Measurements from ENCODE around the gene IL1RL2. TPM values are rescaled to one million over a fixed set of nuclear protein-coding genes. Genes with fewer than 3 reads are reported as not detected.

The IL1RL2 gene
- total and polyA plus RNA-seq, 2 of the 4 experiments (the other 2 are of a cell fraction), result 0.09 to 0.36 TPM

GRCh38 chr2:102240640-102241370 is 54.0 kb downstream of the IL1RL2 start:
- Histone ChIP-seq H3K27me3 (ENCODE audit: control insufficient read depth, insufficient read depth, low read length) (no peaks in the 10 kb centered on the region), H3K4me2 (ENCODE audit: low read depth, low read length) (no peak overlapping the region), H3K27ac (ENCODE audit: insufficient read depth, low read length) (peak overlapping the region; percentile 36; the same call in 1 of the 2 replicates), H4K8ac (ENCODE audit: low read depth in 2 of 2, low read length in 2 of 2) (peak overlapping the region; percentile 28 to 85; a peak in 3 of 4 replicates), H2BK20ac (ENCODE audit: low read depth, low read length) (peak overlapping the region; percentile 65), H4K91ac (ENCODE audit: insufficient read depth, low read depth, low read length) (peak overlapping the region; percentile 37; the same call in 1 of the 2 replicates), H3K23ac (ENCODE audit: low read depth, low read length) (0 out of 2 replicates have a peak overlapping the region, but pooled peaks have one; percentile 6), H3K9me1 (ENCODE audit: insufficient read depth, low read length) (peaks cover 15% of the 10 kb centered on the region), H3K4me3 (ENCODE audit: insufficient read depth, low read depth, low read length) (no peak overlapping the region), H3K4ac (ENCODE audit: low read depth, low read length) (peak overlapping the region; percentile 42; the same call in 1 of the 2 replicates), H3K9me3 (ENCODE audit: control insufficient read depth, insufficient read depth, low read length) (no peaks in the 10 kb centered on the region), H2AK5ac (ENCODE audit: low read depth, low read length) (peak overlapping the region; percentile 66), H3K4me1 (ENCODE audit: control insufficient read depth, insufficient read depth, low read length) (peaks cover 8% of the 10 kb centered on the region), H4K20me1 (ENCODE audit: insufficient read depth, low read length) (no peaks in the 10 kb centered on the region), H3K36me3 (ENCODE audit: control insufficient read depth, insufficient read depth, low read length) (no peaks in the 10 kb centered on the region), H2BK15ac (ENCODE audit: low read depth, low read length) (peak overlapping the region; percentile 45; the same call in 1 of the 3 replicates), H3K56ac (ENCODE audit: extremely low read depth, insufficient read depth, low read length) (peak overlapping the region; percentile 15; the same call in 1 of the 2 replicates), H2AK9ac (replicated peaks; ENCODE audit: low read depth, low read length, poor library complexity) (peak overlapping the region; percentile 1), H3K79me1 (ENCODE audit: low read depth in 1 of 2, low read length in 2 of 2) (no peaks in the 10 kb centered on the region), H2BK5ac (ENCODE audit: low read depth, low read length, poor library complexity, severe bottlenecking) (no peak overlapping the region), H4K5ac (ENCODE audit: low read depth, low read length) (peak overlapping the region; percentile 43; the same call in 1 of the 2 replicates), H3K18ac (ENCODE audit: low read depth, low read length) (peak overlapping the region; percentile 25), H3K14ac (replicated peaks; ENCODE audit: low read depth, low read length) (peak overlapping the region; percentile 20), H2AFZ (replicated peaks; ENCODE audit: low read length, poor library complexity) (peak overlapping the region; percentile 70), H2BK120ac (ENCODE audit: low read depth, low read length) (peak overlapping the region; percentile 66), H3K9ac (ENCODE audit: low read depth, low read length) (no peak overlapping the region)
- no TSS peak for BruUV-seq (replicated peaks)
- ChIA-PET CTCF (interaction anchor here (0.6 to 3.3 kb wide), 39 partner anchors 8 to 357 kb away, joined by 3 to 26 read pairs (median 4); partner anchors contain the start of gene IL1R1), POLR2A (ENCODE audit: unreplicated experiment) (interaction anchor here (1.4 kb wide), 1 partner anchor 99 kb away, joined by 6 read pairs; the partner anchor contains the start of gene IL1R1)
- intact Hi-C loops (cut with micrococcal nuclease), result loop anchor here (1.0 to 2.0 kb wide), 5 partner anchors 56 to 356 kb away; partner anchors contain the start of gene IL18R1
- no CpG with 5 or more reads among the region's 22 CpGs for WGBS, 2 experiments (ENCODE audit: extremely low coverage in 2 of 2, insufficient read length in 1 of 2)
- ATAC-seq (ENCODE audit: low read depth), result peak; percentile 96
- peak; percentile 97 for DNase-seq
- dilution Hi-C loops (cut with HindIII; ENCODE audit: low sequenced_read_pairs, unreplicated experiment), result no loop called here
- in situ Hi-C loops (cut with MboI; ENCODE audit: low sequenced_read_pairs), result loop anchor here (5.0 to 10.0 kb wide), 2 partner anchors 201 to 356 kb away; no protein-coding TSS in a partner anchor
- TF ChIP-seq SMC3 (IDR thresholded peaks at IDR 0.05; ENCODE audit: low read depth, low read length), result peak; percentile 97
- no peak for TF ChIP-seq CHD1 (IDR thresholded peaks at IDR 0.05; ENCODE audit: low read depth, low read length)
- peak; percentile 85 for TF ChIP-seq CEBPB (IDR thresholded peaks at IDR 0.05; ENCODE audit: low read depth, low read length)
- TF ChIP-seq BHLHE40 (IDR thresholded peaks at IDR 0.05; ENCODE audit: low read depth, low read length), result peak; percentile 83
- TF ChIP-seq NFE2L2 (IDR thresholded peaks at IDR 0.05; ENCODE audit: low read depth, low read length), result no peak
- TF ChIP-seq CTCF (conservative IDR thresholded peaks at IDR 0.05; ENCODE audit: low read depth, low read length), result peak; percentile 98
- TF ChIP-seq MXI1 (IDR thresholded peaks at IDR 0.05; ENCODE audit: borderline replicate concordance, low read depth, low read length), result no peak
- TF ChIP-seq MAFK (IDR thresholded peaks at IDR 0.05; ENCODE audit: low read depth, low read length), result no peak
- TF ChIP-seq POLR2A (IDR thresholded peaks at IDR 0.05; ENCODE audit: low read depth, low read length), result peak; percentile 36; the same call in 1 of the 2 replicates
- peak; percentile 99 for TF ChIP-seq RAD21 (IDR thresholded peaks at IDR 0.05; ENCODE audit: low read length)
- TF ChIP-seq FOS (IDR thresholded peaks at IDR 0.05; ENCODE audit: low read depth, low read length), result peak; percentile 24; the same call in 1 of the 2 replicates
- no peak for TF ChIP-seq RCOR1 (IDR thresholded peaks at IDR 0.05; ENCODE audit: insufficient replicate concordance, low read length)
- peak; percentile 24; the same call in 1 of the 2 replicates for TF ChIP-seq MAZ (IDR thresholded peaks at IDR 0.05; ENCODE audit: borderline replicate concordance, low read depth, low read length)
- no peak for TF ChIP-seq ELK1 (IDR thresholded peaks at IDR 0.05; ENCODE audit: borderline replicate concordance, low read depth, low read length)

Data from IMR-90 (cell line).